Small intestine (tissue), 7 donors: ENCODE results near the gene TTLL10. TPM values are rescaled to one million over a fixed set of nuclear protein-coding genes. Genes with fewer than 3 reads are reported as not detected.

Experiments used
- DNase-seq, 2 donors: peaks; one replicate each; pipeline versions ENCODE4 v3.0.0 to v3.0.0-alpha.2; 2013
- FAIRE-seq: peaks from 2 replicates; lab custom pipeline; 2012; peaks lifted over from hg19 to GRCh38; lab: Jason Lieb, UNC
- H3K27ac ChIP-seq, 3 donors: one replicate each; pipeline ENCODE4 v1.5.1; 2013; ENCODE audit warnings: low read length in 2 of 3, mild to moderate bottlenecking in 2 of 3, control low read depth in 1 of 3, inconsistent platforms in 1 of 3, low read depth in 1 of 3, moderate library complexity in 1 of 3
- H3K27me3 ChIP-seq, 3 donors: one replicate each; pipeline ENCODE4 v1.6.1; 2013; ENCODE audit warnings: low read length in 3 of 3, inconsistent platforms in 1 of 3; ENCODE audit not compliant: control insufficient read depth in 3 of 3, insufficient read depth in 3 of 3
- H3K36me3 ChIP-seq, 3 donors: one replicate each; pipeline ENCODE4 v1.6.1; 2013; ENCODE audit warnings: low read length in 3 of 3, inconsistent platforms in 1 of 3, low read depth in 1 of 3, mild to moderate bottlenecking in 1 of 3, moderate library complexity in 1 of 3; ENCODE audit not compliant: control insufficient read depth in 3 of 3, insufficient read depth in 2 of 3
- H3K4me1 ChIP-seq, 3 donors: one replicate each; pipeline ENCODE4 v1.6.1; 2013; ENCODE audit warnings: low read length in 2 of 3, inconsistent platforms in 1 of 3, low read depth in 1 of 3, mild to moderate bottlenecking in 1 of 3, moderate library complexity in 1 of 3; ENCODE audit not compliant: control insufficient read depth in 3 of 3, insufficient read depth in 2 of 3
- H3K4me3 ChIP-seq, 3 donors: one replicate each; pipeline ENCODE4 v1.5.1; 2013; ENCODE audit warnings: low read length in 3 of 3, control low read depth in 1 of 3, inconsistent platforms in 1 of 3, low read depth in 1 of 3, mild to moderate bottlenecking in 1 of 3, moderate library complexity in 1 of 3
- H3K9me3 ChIP-seq, 2 donors: one replicate each; pipeline ENCODE4 v1.6.1; 2013; ENCODE audit warnings: low read depth in 1 of 2, low read length in 1 of 2; ENCODE audit not compliant: control insufficient read depth in 2 of 2, insufficient read depth in 1 of 2
- WGBS, 3 donors: extraction: QIAGEN DNeasy Blood & Tissue Kit; methylation state at CpG; one replicate each; pipeline ENCODE4 v1.1.7; 2013; 5-methylcytosine and 5-hydroxymethylcytosine counted together
- polyA plus RNA-seq, 4 donors: library from polyadenylated mRNA; stranded (reverse) in 3 of 4; unstranded in 1 of 4; fragments of 200-250 nt in 3 of 4; fragments of 120-200 nt in 1 of 4; gene quantifications; one replicate each; pipeline versions ENCODE4 v1.2.1 to v1.2.3, GENCODE V29; 2013
- donor health status: healthy with polysubstance abuse.
- donor health status: control.
- donor health status: control.
- donor health status: Bipolar disorder and iron deficiency.
- donor health status: healthy.

The TTLL10 gene
- polyA plus RNA-seq, 4 donors, result 0.21 to 0.36 TPM; not detected in 2

DNA sequence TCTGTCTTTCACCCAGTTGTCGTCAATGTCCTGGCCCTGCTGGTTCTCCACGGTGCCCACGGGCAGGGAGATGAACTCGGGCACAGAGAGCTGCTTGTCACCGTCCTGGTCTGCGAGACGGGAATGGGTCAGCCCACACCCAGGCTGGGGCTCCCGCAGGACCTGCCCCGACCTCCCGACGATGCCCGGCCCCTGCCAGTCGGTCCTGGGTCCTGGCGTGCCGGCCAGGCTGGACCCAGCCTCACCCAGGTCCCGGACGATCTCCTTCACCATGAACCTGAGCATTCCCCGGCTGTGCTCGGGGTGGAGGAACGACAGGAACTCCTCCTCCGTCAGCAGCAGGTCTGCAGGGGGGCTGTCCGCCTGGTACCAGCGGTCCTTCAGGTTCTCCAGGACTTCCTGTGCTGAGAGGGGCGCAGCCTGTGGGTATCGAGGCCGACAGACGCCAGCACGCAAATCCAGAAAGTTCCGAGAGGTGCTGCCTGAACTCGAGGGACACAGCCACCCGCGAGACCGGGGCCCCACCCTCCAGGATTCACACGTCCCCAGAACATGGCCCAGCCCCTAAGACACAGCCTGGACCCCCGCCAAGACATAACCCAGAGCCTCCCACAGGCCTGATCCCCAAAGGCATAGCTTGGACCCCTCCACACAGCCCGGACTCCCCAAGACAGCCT is 45.0 kb downstream of the TTLL10 start:
- 94% methylated on average over 36 of the region's 36 CpGs for WGBS, 3 donors

DNA sequence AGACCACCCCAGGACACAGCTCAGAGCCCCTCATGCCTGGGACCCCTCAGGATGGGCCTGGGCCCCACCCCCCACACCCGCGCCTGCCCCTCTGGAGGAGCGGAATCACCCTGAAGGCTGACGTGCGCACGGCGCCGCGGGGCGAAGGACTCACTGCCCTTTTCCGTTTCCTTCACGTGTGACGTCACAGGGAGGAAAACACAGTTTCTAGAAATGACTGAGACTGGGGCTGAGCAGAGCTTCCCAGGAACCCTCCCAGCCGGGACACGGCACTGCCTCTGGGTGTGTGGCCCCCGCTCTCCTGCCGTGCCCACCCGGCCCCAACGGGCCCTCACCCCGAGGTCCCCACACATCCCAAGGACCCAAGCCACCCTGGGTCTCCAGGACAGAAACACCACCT is 45.7 kb downstream of the TTLL10 start:
- no peaks in the 10 kb centered on the region for H3K4me1 ChIP-seq
- 85 to 91% (median 90%) methylated on average over 20 of the region's 20 CpGs for WGBS, 3 donors
- DNase-seq (no peak), FAIRE-seq (no peak)
- H3K9me3 ChIP-seq, result no peaks in the 10 kb centered on the region
- peaks cover 13 to 90% (median 21%) of the 10 kb centered on the region in 3 donors for H3K36me3 ChIP-seq
- H3K27ac ChIP-seq, result no peak overlapping the region
- H3K4me3 ChIP-seq, result no peak overlapping the region
- no peaks in the 10 kb centered on the region for H3K27me3 ChIP-seq

More for the DNA sequence above, 45.0 kb downstream of the TTLL10 start:
- Histone ChIP-seq H3K4me1 (no peaks in the 10 kb centered on the region), H3K27ac (no peak overlapping the region), H3K36me3 (peaks cover 10 to 83% (median 20%) of the 10 kb centered on the region in 3 donors), H3K4me3 (no peak overlapping the region), H3K9me3 (no peaks in the 10 kb centered on the region), H3K27me3 (no peaks in the 10 kb centered on the region)
- FAIRE-seq, result no peak
- DNase-seq, result no peak

DNA sequence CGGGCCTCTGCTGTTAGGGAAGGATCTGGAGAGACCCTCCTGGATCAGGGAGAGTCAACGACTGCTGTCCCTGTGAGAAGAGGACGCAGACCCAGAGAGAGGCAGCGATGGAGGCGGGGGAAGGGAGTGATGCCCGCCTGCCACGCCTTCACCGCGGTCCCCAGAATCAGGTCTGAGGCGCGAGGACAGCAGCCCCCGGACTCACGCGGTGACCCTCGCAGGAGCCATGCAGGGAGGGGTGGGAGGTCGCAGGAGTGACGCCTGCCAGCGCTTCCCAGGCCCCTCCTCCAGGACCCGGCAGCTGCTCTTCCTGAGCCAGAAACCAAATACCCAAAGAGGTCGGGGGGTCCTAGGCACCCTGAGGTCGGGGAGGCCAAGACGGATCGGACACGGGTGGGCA is 46.5 kb downstream of the TTLL10 start:
- Histone ChIP-seq H3K27me3 (no peaks in the 10 kb centered on the region), H3K4me1 (no peaks in the 10 kb centered on the region), H3K27ac (no peak overlapping the region), H3K36me3 (peaks cover 17 to 98% (median 21%) of the 10 kb centered on the region in 3 donors), H3K4me3 (no peak overlapping the region), H3K9me3 (no peaks in the 10 kb centered on the region)
- no peak for DNase-seq
- FAIRE-seq, result no peak
- WGBS, 3 donors, result 90 to 93% (median 92%) methylated on average over 17 to 24 of the region's 24 CpGs

DNA sequence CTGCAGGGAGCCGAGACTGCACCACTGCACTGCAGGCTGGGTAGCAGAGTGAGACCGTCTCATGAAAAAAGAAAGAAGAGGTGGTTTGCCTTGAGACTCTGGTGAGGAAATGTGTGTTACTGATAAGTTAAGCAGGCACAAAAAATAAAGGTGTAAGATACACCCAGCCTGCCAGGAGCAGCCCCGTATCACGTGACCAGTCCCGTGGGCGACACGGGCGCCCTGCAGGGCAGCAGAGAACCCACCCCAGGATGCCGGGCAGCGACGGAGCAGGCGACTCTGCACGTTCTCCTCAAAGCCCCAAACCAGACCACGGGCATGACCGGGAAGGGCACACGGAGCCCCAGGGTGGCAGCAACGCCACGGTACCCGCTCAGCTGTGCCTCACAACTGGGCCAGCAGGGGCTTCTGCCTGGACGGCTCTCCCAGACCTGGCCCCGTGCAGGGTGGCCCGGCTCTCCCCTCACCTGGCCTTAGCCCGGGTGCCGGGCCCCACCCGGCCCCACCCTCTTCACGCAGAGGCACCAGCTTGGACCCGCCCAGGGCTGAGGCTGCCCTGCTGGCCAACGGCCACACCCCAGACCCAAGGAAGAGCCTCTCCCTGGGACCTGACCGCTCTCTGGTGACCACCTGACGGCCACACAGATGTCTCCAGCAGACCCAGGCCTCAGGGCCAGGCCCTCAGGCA is 48.4 kb downstream of the TTLL10 start:
- peaks cover 16 to 98% (median 18%) of the 10 kb centered on the region in 3 donors for H3K36me3 ChIP-seq
- H3K4me1 ChIP-seq, result no peaks in the 10 kb centered on the region
- FAIRE-seq, result no peak
- H3K9me3 ChIP-seq, result no peaks in the 10 kb centered on the region
- peak in 1 of 2 donors; percentile 41 for DNase-seq
- no peak overlapping the region for H3K4me3 ChIP-seq
- WGBS, 3 donors, result 81 to 84% (median 81%) methylated on average over 24 to 30 of the region's 30 CpGs
- no peak overlapping the region for H3K27ac ChIP-seq
- no peaks in the 10 kb centered on the region for H3K27me3 ChIP-seq

GRCh38 chr1:1222575-1223225 is 49.0 kb downstream of the TTLL10 start:
- Histone ChIP-seq H3K9me3 (no peaks in the 10 kb centered on the region), H3K27me3 (no peaks in the 10 kb centered on the region), H3K4me1 (no peaks in the 10 kb centered on the region), H3K4me3 (no peak overlapping the region), H3K36me3 (peaks cover 16 to 99% (median 22%) of the 10 kb centered on the region in 3 donors), H3K27ac (no peak overlapping the region)
- FAIRE-seq (no peak), DNase-seq (no peak)
- 92 to 96% (median 95%) methylated on average over 44 of the region's 44 CpGs for WGBS, 3 donors

GRCh38 chr1:1223321-1223720 is 49.6 kb downstream of the TTLL10 start:
- H3K27ac ChIP-seq, result no peak overlapping the region
- H3K4me3 ChIP-seq, result no peak overlapping the region
- peaks cover 19 to 99% (median 25%) of the 10 kb centered on the region in 3 donors for H3K36me3 ChIP-seq
- H3K4me1 ChIP-seq, result no peaks in the 10 kb centered on the region
- H3K27me3 ChIP-seq, result no peaks in the 10 kb centered on the region
- no peaks in the 10 kb centered on the region for H3K9me3 ChIP-seq
- no peak for FAIRE-seq
- DNase-seq, result no peak
- 96 to 98% (median 96%) methylated on average over 15 of the region's 15 CpGs for WGBS, 3 donors

- DNase-seq, result no peak
- FAIRE-seq, result no peak
- Histone ChIP-seq H3K4me3 (no peak overlapping the region), H3K9me3 (no peaks in the 10 kb centered on the region), H3K4me1 (no peaks in the 10 kb centered on the region), H3K36me3 (peaks cover 19 to 99% (median 29%) of the 10 kb centered on the region in 3 donors), H3K27me3 (no peaks in the 10 kb centered on the region), H3K27ac (no peak overlapping the region)
- WGBS, 3 donors, result 93 to 96% (median 95%) methylated on average over 20 to 21 of the region's 21 CpGs
Measured at GRCh38 chr1:1223891-1224290, 50.2 kb downstream of the TTLL10 start.

DNA sequence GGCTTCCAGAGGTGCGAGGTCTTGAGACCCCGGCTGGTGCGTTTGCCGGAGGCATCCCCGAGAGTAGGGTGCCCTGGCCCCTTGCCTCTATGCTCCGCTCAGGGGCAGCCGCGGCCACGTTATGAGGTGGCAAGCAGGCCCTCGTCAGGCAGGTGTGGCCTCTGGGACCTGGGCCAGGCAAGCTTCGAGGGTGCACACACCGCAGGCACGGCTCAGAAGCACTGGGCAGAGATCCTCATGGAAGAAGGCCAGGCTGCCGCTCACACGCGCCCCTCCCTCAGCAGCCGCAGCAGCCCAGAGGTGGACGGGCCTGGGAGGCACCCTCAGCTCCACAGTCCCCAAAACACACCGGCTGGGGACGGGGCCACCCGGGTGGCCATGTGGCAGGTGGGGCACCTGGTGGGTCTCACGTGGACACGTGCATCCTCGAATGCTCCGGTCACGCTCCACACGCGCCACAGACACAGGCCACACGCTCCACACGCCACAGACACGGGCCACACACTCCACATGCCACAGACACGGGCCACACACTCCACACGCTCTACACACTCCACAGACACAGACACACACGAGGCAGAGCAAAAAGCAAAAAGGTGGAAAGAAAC is 51.7 kb downstream of the TTLL10 start:
- no peak for FAIRE-seq

More for the DNA sequence above, 51.7 kb downstream of the TTLL10 start:
- H3K4me3 ChIP-seq, result no peak overlapping the region
- 76 to 88% (median 81%) methylated on average over 32 to 34 of the region's 34 CpGs for WGBS, 3 donors
- H3K27me3 ChIP-seq, result no peaks in the 10 kb centered on the region
- peaks cover 0 to 6% (median 3%) of the 10 kb centered on the region in 3 donors for H3K4me1 ChIP-seq
- DNase-seq, result no peak
- H3K9me3 ChIP-seq, result no peaks in the 10 kb centered on the region
- no peak overlapping the region for H3K27ac ChIP-seq
- H3K36me3 ChIP-seq, result peaks cover 19 to 98% (median 29%) of the 10 kb centered on the region in 3 donors
